ENCODE data around the gene DLX1. TPM values are rescaled to one million over a fixed set of nuclear protein-coding genes. Genes with fewer than 3 reads are reported as not detected.
A peak's percentile ranks its signal among the peaks of the same experiment; 100 is the strongest.

The DLX1 gene
- total and polyA plus RNA-seq, 11 donors = 0.11 to 0.19 (median 0.18) TPM; not detected in 8

- ATAC-seq = no peak
- no peak for DNase-seq
- no peaks in the 10 kb centered on the region for H3K9me3 ChIP-seq
- H3K4me1 ChIP-seq = peaks cover 3 to 62% (median 26%) of the 10 kb centered on the region in 12 donors
- H3K27me3 ChIP-seq = peaks cover 82 to 100% (median 92%) of the 10 kb centered on the region in 9 donors
- peak overlapping the region in 4 of 12 donors; percentile 27 to 63 (median 48) for H3K4me3 ChIP-seq
- intact Hi-C loops (cut with DNase I) = loop anchor here in 2 of 10 donors (10.0 kb wide), 1 partner anchor 159 kb away; the partner anchor contains the start of gene HAT1 (in 2 of the 2)
- WGBS, 4 donors = 8 to 17% (median 11%) methylated on average over 23 of the region's 23 CpGs
- H3K27ac ChIP-seq = no peak overlapping the region
- no peaks in the 10 kb centered on the region for H3K36me3 ChIP-seq
- TF ChIP-seq POLR2A (IDR thresholded peaks at IDR 0.05) = no peak
- no peak for TF ChIP-seq CTCF (IDR thresholded peaks at IDR 0.05)
Measured at GRCh38 chr2:172083628-172084394, 1.5 kb upstream of the DLX1 start.

- 2 to 3% (median 3%) methylated on average over 14 to 17 of the region's 17 CpGs for WGBS, 4 donors
- no peak overlapping the region for H3K27ac ChIP-seq
- DNase-seq (no peak), ATAC-seq (peak in 1 of 4 donors; percentile 30)
- TF ChIP-seq POLR2A (IDR thresholded peaks at IDR 0.05) (no peak), CTCF (IDR thresholded peaks at IDR 0.05) (no peak)
- no peaks in the 10 kb centered on the region for H3K9me3 ChIP-seq
- no peaks in the 10 kb centered on the region for H3K36me3 ChIP-seq
- peaks cover 86 to 100% (median 97%) of the 10 kb centered on the region in 9 donors for H3K27me3 ChIP-seq
- H3K4me1 ChIP-seq = peaks cover 3 to 62% (median 26%) of the 10 kb centered on the region in 12 donors
- intact Hi-C loops (cut with DNase I) = loop anchor here in 2 of 10 donors (10.0 kb wide), 1 partner anchor 160 kb away; the partner anchor contains the start of gene HAT1 (in 2 of the 2)
- peak overlapping the region; percentile 20 to 63 (median 46) for H3K4me3 ChIP-seq
Measured at GRCh38 chr2:172084395-172084644, 987 bp upstream of the DLX1 start.

GRCh38 chr2:172084645-172085459, 455 bp upstream of the DLX1 start:
- H3K27me3 ChIP-seq = peaks cover 91 to 100% (median 100%) of the 10 kb centered on the region in 9 donors
- intact Hi-C loops (cut with DNase I) = loop anchor here in 2 of 10 donors (10.0 kb wide), 1 partner anchor 160 kb away; the partner anchor contains the start of gene HAT1 (in 2 of the 2)
- peaks cover 3 to 62% (median 26%) of the 10 kb centered on the region in 12 donors for H3K4me1 ChIP-seq
- no peaks in the 10 kb centered on the region for H3K9me3 ChIP-seq
- no peaks in the 10 kb centered on the region for H3K36me3 ChIP-seq
- 0 to 1% (median 1%) methylated on average over 47 to 76 of the region's 76 CpGs for WGBS, 4 donors
- no peak overlapping the region for H3K27ac ChIP-seq
- ATAC-seq = peak; percentile 49 to 97 (median 90)
- peak overlapping the region; percentile 20 to 63 (median 46) for H3K4me3 ChIP-seq
- peak; percentile 72 to 87 (median 73) for DNase-seq
- no peak for TF ChIP-seq POLR2A (IDR thresholded peaks at IDR 0.05)
- no peak for TF ChIP-seq CTCF (IDR thresholded peaks at IDR 0.05)

Measured in heart left ventricle (tissue), 16 donors.